IMR-90 (cell line): ENCODE results near the gene CBL.

Source experiments
- BHLHE40 ChIP-seq: fragments of 150-350 bp; IDR thresholded peaks from 2 replicates; pipeline ENCODE4 v1.6.1; 2016; ENCODE audit warnings: mild to moderate bottlenecking, low read depth, low read length
- CEBPB ChIP-seq: IDR thresholded peaks from 2 replicates; pipeline ENCODE4 v1.6.1; 2012; ENCODE audit warnings: low read depth, low read length, improper control_type of control experiment
- CHD1 ChIP-seq: IDR thresholded peaks from 2 replicates; pipeline ENCODE4 v1.6.1; 2012; ENCODE audit warnings: low read depth, low read length, improper control_type of control experiment
- MAFK ChIP-seq: IDR thresholded peaks from 2 replicates; pipeline ENCODE4 v1.6.1; 2012; ENCODE audit warnings: low read depth, low read length, improper control_type of control experiment
- MXI1 ChIP-seq: IDR thresholded peaks from 2 replicates; pipeline ENCODE4 v1.6.1; 2012; ENCODE audit warnings: low read depth, mild to moderate bottlenecking, low read length, moderate library complexity, borderline replicate concordance
- NFE2L2 ChIP-seq: fragments of 150-350 bp; IDR thresholded peaks from 2 replicates; pipeline ENCODE4 v1.6.1; 2016; ENCODE audit warnings: low read depth, mild to moderate bottlenecking, low read length
- POLR2A ChIP-seq: IDR thresholded peaks from 2 replicates; pipeline ENCODE4 v1.6.1; 2012; ENCODE audit warnings: mild to moderate bottlenecking, low read depth, low read length
- RCOR1 ChIP-seq: IDR thresholded peaks from 2 replicates; pipeline ENCODE4 v1.6.1; 2012; ENCODE audit warnings: mild to moderate bottlenecking, low read length, improper control_type of control experiment; ENCODE audit not compliant: insufficient replicate concordance
- RFX5 ChIP-seq: IDR thresholded peaks from 2 replicates; pipeline ENCODE4 v1.8.0; 2012; ENCODE audit warnings: low read depth, mild to moderate bottlenecking, low read length, moderate library complexity
- SMC3 ChIP-seq: fragments of 150-350 bp; IDR thresholded peaks from 2 replicates; pipeline ENCODE4 v1.6.1; 2016; ENCODE audit warnings: low read depth, mild to moderate bottlenecking, antibody characterized with exemption, low read length, moderate library complexity
- TF ChIP-seq, protein P1 (sequence below): conservative IDR thresholded peaks from 2 replicates; pipeline ENCODE4 v1.5.1; 2012; ENCODE audit warnings: mild to moderate bottlenecking, low read depth, low read length, improper control_type of control experiment
- TF ChIP-seq, protein P2 (sequence below): fragments of 150-350 bp; IDR thresholded peaks from 2 replicates; pipeline ENCODE4 v1.6.1; 2017; ENCODE audit warnings: mild to moderate bottlenecking, antibody characterized with exemption, low read length, low read depth

DNA sequence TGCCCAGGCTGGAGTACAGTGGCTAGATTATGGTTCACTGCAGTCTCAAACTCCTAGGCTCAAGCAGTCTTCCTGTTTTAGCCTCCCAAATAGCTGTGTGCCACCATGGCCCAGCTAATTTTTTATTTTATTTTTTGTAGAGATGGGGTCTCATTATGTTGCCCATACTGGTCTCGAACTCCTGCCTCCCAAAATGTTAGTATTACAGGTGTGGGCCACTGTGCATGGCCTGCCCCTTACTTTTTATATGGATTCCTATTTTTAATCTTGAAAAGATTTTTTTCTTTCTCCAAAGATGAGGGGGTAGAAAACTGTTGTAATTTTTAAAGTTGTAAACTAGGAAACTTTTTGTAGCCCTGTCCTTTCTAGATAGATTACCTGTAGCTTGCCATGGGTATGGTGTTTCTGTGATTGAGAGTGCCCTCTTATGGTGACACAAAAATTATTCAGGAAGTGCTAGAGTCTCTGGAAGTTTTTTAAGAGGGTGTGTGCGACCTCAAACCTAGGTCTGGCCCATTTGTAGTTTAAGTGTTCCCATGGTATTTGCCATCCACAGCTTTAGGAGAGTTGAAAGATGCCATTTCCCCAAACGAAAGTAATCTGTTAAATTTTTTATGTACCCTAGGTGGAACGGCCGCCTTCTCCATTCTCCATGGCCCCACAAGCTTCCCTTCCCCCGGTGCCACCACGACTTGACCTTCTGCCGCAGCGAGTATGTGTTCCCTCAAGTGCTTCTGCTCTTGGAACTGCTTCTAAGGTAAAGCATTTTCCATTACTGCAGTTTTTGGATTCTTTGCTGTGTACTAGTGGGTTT lies 78.4 kb downstream of the CBL start:
- TF ChIP-seq RCOR1 (no peak), RFX5 (no peak), POLR2A (no peak), MXI1 (no peak), CEBPB (no peak), CHD1 (no peak), MAFK (no peak), SMC3 (peak; percentile 48), BHLHE40 (no peak), NFE2L2 (no peak)
- TF ChIP-seq, protein P1, sequence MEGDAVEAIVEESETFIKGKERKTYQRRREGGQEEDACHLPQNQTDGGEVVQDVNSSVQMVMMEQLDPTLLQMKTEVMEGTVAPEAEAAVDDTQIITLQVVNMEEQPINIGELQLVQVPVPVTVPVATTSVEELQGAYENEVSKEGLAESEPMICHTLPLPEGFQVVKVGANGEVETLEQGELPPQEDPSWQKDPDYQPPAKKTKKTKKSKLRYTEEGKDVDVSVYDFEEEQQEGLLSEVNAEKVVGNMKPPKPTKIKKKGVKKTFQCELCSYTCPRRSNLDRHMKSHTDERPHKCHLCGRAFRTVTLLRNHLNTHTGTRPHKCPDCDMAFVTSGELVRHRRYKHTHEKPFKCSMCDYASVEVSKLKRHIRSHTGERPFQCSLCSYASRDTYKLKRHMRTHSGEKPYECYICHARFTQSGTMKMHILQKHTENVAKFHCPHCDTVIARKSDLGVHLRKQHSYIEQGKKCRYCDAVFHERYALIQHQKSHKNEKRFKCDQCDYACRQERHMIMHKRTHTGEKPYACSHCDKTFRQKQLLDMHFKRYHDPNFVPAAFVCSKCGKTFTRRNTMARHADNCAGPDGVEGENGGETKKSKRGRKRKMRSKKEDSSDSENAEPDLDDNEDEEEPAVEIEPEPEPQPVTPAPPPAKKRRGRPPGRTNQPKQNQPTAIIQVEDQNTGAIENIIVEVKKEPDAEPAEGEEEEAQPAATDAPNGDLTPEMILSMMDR = peak; percentile 54
- TF ChIP-seq, protein P2, sequence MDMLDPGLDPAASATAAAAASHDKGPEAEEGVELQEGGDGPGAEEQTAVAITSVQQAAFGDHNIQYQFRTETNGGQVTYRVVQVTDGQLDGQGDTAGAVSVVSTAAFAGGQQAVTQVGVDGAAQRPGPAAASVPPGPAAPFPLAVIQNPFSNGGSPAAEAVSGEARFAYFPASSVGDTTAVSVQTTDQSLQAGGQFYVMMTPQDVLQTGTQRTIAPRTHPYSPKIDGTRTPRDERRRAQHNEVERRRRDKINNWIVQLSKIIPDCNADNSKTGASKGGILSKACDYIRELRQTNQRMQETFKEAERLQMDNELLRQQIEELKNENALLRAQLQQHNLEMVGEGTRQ = no peak
